PC-9 (cell line): Measurements from ENCODE around the gene GNAL.

Source experiments
- CTCF ChIP-seq: fragments of 200-600 bp; sonication (generic); conservative IDR thresholded peaks from 2 replicates; pipeline ENCODE4 v1.6.1; 2017; ENCODE audit warnings: mixed run types, antibody characterized with exemption, mild to moderate bottlenecking, moderate library complexity
- EZH2 ChIP-seq: fragments of 200-600 bp; sonication (generic); IDR thresholded peaks from 2 replicates; pipeline ENCODE4 v1.8.0; 2017; ENCODE audit warnings: antibody characterized with exemption, low read depth

- TF ChIP-seq CTCF, result no peak
- no peak for TF ChIP-seq EZH2
Observed at GRCh38 chr18:11909591-11910026, 220.5 kb downstream of the GNAL start.
